Measurements from ENCODE around the gene PRR22.
"Not testable (repeated sequence)": the region's sequence is repeated elsewhere in the genome, so short reads cannot be mapped to it uniquely, and the experiment has no call there.

Gene PRR22

DNA sequence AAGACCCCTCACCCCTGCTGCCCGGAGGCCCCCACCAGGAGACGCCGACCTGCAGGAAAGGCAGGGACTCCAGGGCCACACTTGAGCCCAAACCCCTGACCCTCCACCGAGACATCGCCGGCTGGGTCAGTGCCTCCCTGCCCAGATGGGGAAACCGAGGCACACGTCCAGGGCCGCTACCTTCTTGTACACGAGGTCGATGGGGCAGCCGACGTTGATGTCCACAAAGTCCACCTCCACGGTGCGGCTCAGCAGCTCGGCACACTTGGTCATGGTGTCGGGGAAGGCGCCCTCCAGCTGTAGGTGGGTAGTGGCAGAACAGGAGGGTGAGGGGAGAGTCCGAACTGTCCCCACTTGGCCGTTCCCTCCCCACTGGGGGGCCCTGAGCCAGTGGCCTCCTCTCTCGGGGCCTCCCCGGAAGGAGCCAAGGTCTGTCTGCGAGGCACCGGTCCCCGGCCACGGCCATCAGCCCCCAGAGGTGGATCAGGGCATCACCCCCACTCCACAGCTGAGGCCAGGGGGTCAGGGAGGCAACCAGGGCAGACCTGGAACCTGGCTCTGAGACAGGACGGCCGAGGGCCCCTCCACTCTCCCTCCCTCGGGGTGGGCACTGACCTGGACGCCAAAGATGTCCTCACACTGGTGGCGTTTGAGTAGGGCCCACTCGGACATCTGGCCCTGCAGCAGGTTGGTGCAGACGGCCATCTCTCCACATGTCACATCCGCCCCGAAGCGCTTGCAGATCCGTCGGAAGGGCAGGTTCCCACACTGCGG, 3.0 kb upstream of the PRR22 start:
- no peak for DNase-seq (ENCODE audit: low read depth)
- no peak overlapping the region for H3K4me3 ChIP-seq (ENCODE audit: low read depth, low read length)
- TF ChIP-seq, protein P1, sequence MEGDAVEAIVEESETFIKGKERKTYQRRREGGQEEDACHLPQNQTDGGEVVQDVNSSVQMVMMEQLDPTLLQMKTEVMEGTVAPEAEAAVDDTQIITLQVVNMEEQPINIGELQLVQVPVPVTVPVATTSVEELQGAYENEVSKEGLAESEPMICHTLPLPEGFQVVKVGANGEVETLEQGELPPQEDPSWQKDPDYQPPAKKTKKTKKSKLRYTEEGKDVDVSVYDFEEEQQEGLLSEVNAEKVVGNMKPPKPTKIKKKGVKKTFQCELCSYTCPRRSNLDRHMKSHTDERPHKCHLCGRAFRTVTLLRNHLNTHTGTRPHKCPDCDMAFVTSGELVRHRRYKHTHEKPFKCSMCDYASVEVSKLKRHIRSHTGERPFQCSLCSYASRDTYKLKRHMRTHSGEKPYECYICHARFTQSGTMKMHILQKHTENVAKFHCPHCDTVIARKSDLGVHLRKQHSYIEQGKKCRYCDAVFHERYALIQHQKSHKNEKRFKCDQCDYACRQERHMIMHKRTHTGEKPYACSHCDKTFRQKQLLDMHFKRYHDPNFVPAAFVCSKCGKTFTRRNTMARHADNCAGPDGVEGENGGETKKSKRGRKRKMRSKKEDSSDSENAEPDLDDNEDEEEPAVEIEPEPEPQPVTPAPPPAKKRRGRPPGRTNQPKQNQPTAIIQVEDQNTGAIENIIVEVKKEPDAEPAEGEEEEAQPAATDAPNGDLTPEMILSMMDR (IDR thresholded peaks at IDR 0.05; ENCODE audit: low read depth, low read length) = no peak
- TF ChIP-seq MYC (IDR thresholded peaks at IDR 0.05; ENCODE audit: low read depth, low read length) (no peak), POLR2A (IDR thresholded peaks at IDR 0.05; ENCODE audit: extremely low read depth, insufficient read length) (no peak)
- TF ChIP-seq, protein P2, sequence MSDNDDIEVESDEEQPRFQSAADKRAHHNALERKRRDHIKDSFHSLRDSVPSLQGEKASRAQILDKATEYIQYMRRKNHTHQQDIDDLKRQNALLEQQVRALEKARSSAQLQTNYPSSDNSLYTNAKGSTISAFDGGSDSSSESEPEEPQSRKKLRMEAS (IDR thresholded peaks at IDR 0.05; ENCODE audit: low read depth, low read length) = no peak

GRCh38 chr19:5786593-5787408, 2.3 kb upstream of the PRR22 start:
- TF ChIP-seq, protein P2 (IDR thresholded peaks at IDR 0.05; ENCODE audit: low read depth, low read length) = no peak
- TF ChIP-seq, protein P1 (IDR thresholded peaks at IDR 0.05; ENCODE audit: low read depth, low read length) = no peak
- TF ChIP-seq POLR2A (IDR thresholded peaks at IDR 0.05; ENCODE audit: extremely low read depth, insufficient read length) = no peak
- TF ChIP-seq MYC (IDR thresholded peaks at IDR 0.05; ENCODE audit: low read depth, low read length) = no peak
- H3K4me3 ChIP-seq (ENCODE audit: low read depth, low read length) = no peak overlapping the region
- DNase-seq (ENCODE audit: low read depth) = no peak

- no peak overlapping the region for H3K4me3 ChIP-seq (ENCODE audit: low read depth, low read length)
- TF ChIP-seq, protein P1 (IDR thresholded peaks at IDR 0.05; ENCODE audit: low read depth, low read length) = no peak
- no peak for TF ChIP-seq MYC (IDR thresholded peaks at IDR 0.05; ENCODE audit: low read depth, low read length)
- TF ChIP-seq POLR2A (IDR thresholded peaks at IDR 0.05; ENCODE audit: extremely low read depth, insufficient read length) = no peak
- TF ChIP-seq, protein P2 (IDR thresholded peaks at IDR 0.05; ENCODE audit: low read depth, low read length) = no peak
- no peak for DNase-seq (ENCODE audit: low read depth)
Measured at GRCh38 chr19:5785423-5785822, 877 bp upstream of the PRR22 start.

GRCh38 chr19:5782945-5783919, 1.3 kb downstream of the PRR22 start:
- TF ChIP-seq, protein P2 (IDR thresholded peaks at IDR 0.05; ENCODE audit: low read depth, low read length) = no peak
- TF ChIP-seq MYC (IDR thresholded peaks at IDR 0.05; ENCODE audit: low read depth, low read length) (no peak), POLR2A (IDR thresholded peaks at IDR 0.05; ENCODE audit: extremely low read depth, insufficient read length) (no peak)
- TF ChIP-seq, protein P1 (IDR thresholded peaks at IDR 0.05; ENCODE audit: low read depth, low read length) = no peak
- DNase-seq (ENCODE audit: low read depth) = no peak
- no peak overlapping the region for H3K4me3 ChIP-seq (ENCODE audit: low read depth, low read length)

DNA sequence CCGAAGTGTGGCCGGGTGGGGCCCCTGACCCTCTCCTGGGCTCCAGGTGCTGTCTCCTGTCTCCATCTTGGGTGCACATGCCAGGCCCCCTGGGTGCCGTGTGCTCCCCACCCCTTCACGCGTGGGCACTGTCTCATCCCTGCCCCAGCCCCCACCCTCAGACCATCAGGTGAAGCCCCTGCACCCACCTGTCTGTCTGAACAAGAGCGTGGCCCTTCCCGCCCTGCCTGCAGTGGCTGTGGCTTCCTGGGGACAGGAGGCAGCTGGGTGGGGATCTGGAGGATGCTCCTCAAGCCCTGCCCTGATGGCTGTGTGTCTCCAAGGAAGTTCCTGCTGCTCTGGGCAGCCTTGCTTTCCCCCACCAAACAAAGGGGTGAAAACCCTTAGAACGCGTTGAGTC, 2.2 kb downstream of the PRR22 start:
- DNase-seq (ENCODE audit: low read depth) = no peak
- TF ChIP-seq POLR2A (IDR thresholded peaks at IDR 0.05; ENCODE audit: extremely low read depth, insufficient read length) (no peak), MYC (IDR thresholded peaks at IDR 0.05; ENCODE audit: low read depth, low read length) (no peak)
- TF ChIP-seq, protein P2 (IDR thresholded peaks at IDR 0.05; ENCODE audit: low read depth, low read length) = no peak
- TF ChIP-seq, protein P1 (IDR thresholded peaks at IDR 0.05; ENCODE audit: low read depth, low read length) = no peak
- no peak overlapping the region for H3K4me3 ChIP-seq (ENCODE audit: low read depth, low read length)

DNA sequence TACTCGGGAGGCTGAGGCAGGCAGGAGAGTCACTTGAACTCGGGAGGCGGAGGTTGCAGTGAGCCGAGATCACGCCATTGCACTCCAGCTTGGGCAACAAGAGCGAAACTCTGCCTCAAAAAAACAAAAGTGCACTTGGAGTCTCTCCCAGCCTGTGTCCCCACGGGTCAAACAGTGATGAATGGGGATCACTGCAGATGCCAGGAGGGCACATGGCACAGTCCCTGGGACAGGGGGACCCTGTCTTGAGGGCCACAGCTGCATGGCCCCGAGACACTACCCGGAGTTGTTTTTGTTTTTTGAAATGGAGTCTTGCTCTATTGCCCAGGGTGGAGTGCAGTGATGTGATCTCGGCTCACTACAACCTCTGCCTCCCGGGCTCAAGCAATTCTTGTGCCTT, 3.6 kb downstream of the PRR22 start:
- not testable (repeated sequence) for DNase-seq (ENCODE audit: low read depth)

More for the DNA sequence above, 3.6 kb downstream of the PRR22 start:
- not testable (repeated sequence) for H3K4me3 ChIP-seq (ENCODE audit: low read depth, low read length)
